ENCODE measurements around the gene TAT.

Gene TAT

DNA sequence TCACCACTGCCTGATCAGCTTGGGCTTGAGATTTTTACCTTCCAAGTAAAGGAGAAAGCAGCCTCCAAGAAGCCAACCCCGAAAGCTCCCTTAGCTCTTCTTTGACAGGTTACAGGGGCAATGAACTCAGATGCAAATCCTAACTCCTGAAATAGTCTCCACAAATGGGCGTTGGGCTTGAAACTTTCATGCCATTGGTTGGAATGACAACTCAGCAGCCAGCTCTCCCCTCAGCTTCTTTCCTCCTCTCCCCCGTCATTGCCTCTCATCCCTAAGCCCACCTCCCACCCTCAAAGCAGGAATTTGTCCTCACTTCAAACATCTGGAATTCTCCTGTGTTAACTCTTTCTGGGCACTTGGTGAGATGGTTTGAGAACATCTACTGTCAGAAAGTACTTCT, at the start of gene TAT:
TSS of gene TAT (minus strand) at position 122 of the 400 bp plus-strand sequence. CDS start 677 bp downstream, outside the sequence.
- TF ChIP-seq GATA2 (IDR thresholded peaks at IDR 0.05; ENCODE audit: low read depth, low read length) (no peak), GATA3 (IDR thresholded peaks at IDR 0.05; ENCODE audit: low read depth, low read length) (no peak)

DNA sequence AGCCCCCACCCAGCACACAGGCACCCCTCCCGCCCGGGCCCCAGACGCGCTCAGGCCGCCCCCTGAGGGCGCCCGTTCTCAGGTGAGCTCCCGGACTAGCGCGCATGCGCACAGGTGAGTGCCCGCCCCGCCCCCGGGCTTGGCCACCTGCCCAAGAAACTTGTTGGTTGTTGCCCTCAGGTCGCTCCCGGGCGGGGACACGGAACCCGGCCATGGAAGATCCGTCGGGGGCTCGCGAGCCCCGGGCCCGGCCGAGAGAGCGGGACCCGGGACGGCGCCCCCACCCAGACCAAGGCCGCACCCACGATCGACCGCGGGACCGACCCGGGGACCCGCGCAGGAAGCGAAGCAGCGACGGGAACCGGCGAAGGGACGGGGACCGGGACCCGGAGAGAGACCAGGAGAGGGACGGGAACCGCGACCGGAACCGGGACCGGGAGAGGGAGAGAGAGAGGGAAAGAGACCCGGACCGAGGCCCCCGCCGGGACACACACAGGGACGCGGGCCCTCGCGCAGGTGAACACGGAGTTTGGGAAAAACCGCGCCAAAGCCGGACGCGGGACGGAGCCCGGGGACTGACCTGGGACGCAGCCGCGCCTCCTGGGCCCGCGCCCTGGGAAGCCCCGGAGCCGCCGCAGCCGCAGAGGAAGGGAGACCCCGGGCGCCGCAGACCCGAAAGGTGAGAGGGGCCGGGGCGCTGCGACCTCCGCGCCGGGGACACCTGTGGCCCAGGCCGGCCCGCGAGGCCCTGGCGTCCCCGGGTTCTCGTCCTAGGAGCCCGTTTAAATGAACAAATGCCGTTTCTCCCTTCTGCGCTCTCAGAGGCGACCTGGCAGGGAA, 49.3 kb upstream of the TAT start, which contains the start of gene MARVELD3:
TSS of gene MARVELD3 (plus strand) at position 167 of the 840 bp plus-strand sequence. CDS start at position 213, 46 bp downstream.
- TF ChIP-seq GATA3 (IDR thresholded peaks at IDR 0.05; ENCODE audit: low read depth, low read length) (no peak), GATA2 (IDR thresholded peaks at IDR 0.05; ENCODE audit: low read depth, low read length) (no peak)

GRCh38 chr16:71625113-71625850, 48.4 kb upstream of the TAT start:
- TF ChIP-seq GATA2 (IDR thresholded peaks at IDR 0.05; ENCODE audit: low read depth, low read length) (no peak), GATA3 (IDR thresholded peaks at IDR 0.05; ENCODE audit: low read depth, low read length) (no peak)

GRCh38 chr16:71623597-71623996, 46.7 kb upstream of the TAT start:
- TF ChIP-seq GATA2 (IDR thresholded peaks at IDR 0.05; ENCODE audit: low read depth, low read length) (no peak), GATA3 (IDR thresholded peaks at IDR 0.05; ENCODE audit: low read depth, low read length) (no peak)

DNA sequence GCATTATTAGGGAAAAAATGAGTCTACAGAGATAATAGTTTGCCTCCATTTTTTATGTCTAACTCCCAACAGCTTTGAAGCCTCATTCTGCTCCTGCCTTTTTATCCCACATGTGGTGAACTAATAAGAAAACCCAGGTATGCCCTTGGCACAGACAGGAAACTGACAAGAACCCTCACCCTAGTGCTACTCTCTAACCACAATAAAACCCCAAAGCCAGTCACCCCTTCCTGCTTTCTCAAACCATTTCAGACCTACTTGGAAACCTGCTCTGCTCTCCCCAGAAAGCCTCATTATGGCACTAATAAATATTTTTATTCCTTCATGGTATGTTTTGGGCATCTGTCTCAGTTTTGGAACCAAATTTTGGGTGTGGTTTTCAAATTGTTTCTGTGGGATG, 45.2 kb upstream of the TAT start:
- no peak for TF ChIP-seq GATA3 (IDR thresholded peaks at IDR 0.05; ENCODE audit: low read depth, low read length)
- TF ChIP-seq GATA2 (IDR thresholded peaks at IDR 0.05; ENCODE audit: low read depth, low read length), result no peak

DNA sequence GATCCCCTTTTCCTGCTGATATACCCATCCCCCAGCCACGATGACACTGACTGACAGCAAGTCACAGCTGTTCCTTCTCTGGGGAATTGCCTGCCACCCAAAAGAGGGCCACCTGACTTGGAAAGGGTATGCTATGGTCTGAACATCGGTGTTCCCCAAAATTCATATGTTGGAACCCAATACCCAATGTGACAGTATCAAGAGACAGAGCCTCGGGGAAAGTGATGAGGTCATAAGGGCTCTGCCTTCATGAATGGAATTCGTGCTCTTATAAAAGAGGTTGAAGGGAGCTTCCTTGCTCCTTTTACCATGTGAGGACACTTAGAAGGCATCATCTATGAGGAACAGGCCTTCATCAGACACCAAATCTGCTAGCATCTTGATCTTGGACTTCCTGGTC, 41.5 kb upstream of the TAT start:
- TF ChIP-seq GATA2 (IDR thresholded peaks at IDR 0.05; ENCODE audit: low read depth, low read length) (no peak), GATA3 (IDR thresholded peaks at IDR 0.05; ENCODE audit: low read depth, low read length) (no peak)

DNA sequence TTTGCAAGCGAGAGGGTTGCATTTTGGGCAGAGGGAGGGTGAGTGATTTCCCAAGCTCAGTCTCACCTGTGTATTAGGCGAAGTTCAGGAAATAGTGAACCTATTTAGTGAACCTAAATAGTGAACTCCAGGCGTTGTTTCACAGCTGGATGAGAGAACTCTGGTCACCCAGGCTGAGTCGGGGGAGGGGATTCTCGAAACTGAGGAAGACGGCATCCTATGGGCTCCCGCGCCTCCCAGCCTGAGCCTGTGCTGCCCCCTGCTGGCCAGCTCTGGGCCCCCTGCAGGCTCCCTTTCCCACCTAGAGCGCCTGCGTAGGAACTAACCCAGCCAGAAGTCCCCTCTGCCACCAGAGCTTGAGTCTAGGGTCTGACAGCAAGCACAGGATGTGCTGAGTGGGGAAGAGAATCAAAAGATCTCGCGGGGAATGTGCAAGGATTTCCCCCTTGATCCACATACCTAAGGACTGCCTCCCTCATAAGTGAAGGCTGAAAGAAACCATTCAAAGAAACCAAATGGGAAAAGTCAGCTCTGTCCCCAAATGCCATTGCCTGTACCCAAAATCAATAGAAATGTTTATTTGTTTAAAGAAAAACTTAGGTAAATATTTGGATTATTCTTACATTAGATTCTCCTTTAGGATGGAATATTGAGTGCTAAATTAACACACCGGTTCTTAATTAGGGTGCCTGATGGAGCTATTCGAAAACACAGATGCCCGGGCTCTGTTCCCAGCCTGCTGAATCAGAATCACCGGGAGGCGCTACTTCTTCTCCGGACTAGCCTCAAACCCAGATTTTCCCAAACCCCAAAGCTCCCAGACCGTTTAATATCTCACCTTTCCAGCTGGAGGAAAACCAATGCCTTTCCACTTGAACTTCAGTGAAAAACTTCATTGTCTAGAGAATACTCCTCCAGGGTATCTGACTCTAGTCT, 34.3 kb upstream of the TAT start:
- no peak for TF ChIP-seq GATA2 (IDR thresholded peaks at IDR 0.05; ENCODE audit: low read depth, low read length)

DNA sequence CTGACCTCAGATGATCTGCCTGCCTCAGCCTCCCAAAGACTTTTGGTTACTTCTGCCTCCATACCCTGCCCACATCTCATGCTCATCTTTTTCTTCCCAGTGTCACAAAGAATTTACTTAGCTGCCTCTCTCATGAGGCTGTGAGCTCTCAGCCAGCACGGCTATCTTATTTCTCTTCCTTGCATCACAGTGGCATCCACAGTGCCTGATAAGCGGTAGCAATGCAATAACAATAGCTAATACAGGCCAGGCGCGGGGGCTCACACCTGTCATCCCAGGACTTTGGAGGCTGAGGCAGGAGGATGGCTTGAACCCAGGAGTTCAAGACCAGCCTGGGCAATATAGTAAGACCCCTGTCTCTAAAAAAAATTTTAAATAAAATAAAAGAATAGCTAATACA, 33.6 kb upstream of the TAT start:
- TF ChIP-seq GATA2 (IDR thresholded peaks at IDR 0.05; ENCODE audit: low read depth, low read length) (no peak), GATA3 (IDR thresholded peaks at IDR 0.05; ENCODE audit: low read depth, low read length) (no peak)

DNA sequence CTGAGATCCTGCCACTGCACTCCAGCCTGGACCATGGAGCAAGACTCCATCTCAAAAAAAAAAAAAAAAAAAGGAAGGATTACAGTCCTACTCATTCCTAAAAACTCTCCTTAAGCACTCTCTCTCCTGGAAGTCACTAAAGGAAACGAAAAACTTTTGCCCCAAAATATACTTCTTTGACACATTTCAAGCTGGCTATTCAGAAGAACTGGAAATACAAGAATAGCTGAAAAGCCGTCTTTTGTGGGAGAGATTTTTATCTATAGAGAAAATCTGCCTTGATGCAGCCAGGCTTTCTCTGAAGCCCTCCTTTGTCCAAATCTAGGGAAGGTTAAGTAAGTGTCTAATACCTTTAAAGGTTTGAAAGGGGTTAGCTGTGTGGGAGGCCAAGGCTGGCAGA, 32.2 kb upstream of the TAT start:
- TF ChIP-seq GATA2 (IDR thresholded peaks at IDR 0.05; ENCODE audit: low read depth, low read length) (no peak; the same call in 1 of the 2 replicates), GATA3 (IDR thresholded peaks at IDR 0.05; ENCODE audit: low read depth, low read length) (no peak)

GRCh38 chr16:71600822-71601221, 23.9 kb upstream of the TAT start:
- TF ChIP-seq GATA2 (IDR thresholded peaks at IDR 0.05; ENCODE audit: low read depth, low read length) (no peak), GATA3 (IDR thresholded peaks at IDR 0.05; ENCODE audit: low read depth, low read length) (no peak)

DNA sequence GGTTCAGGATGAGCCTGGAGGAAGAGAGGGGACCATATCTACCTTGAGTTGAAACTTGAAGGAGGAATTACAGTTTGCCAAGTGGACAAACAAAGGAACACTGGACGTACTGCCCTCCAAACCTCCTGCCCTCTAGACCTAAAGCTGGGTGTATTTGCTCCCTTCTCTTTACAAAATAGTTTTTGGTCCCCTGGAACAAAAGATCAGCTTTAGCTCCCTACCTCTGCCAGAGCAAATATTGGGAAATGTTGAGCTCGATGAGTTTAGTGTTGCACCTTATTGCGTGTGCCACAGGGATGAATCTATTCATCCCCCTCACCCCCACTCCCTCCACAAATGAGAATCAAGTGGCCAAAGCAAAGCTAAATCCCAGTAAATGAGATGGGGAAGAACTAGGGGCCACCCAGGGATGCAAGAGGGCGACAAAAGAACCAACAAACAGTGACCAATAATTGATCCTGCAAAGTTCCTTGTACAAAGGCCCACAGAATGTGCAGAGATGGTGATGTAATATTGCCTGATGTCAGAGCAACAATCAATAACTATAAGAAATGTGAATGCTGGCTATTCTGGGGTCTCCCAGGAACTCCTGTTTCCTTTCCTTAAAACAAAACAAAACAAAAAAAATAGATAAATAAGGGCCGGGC, 17.2 kb upstream of the TAT start:
- TF ChIP-seq GATA2 (IDR thresholded peaks at IDR 0.05; ENCODE audit: low read depth, low read length) (no peak), GATA3 (IDR thresholded peaks at IDR 0.05; ENCODE audit: low read depth, low read length) (no peak)

DNA sequence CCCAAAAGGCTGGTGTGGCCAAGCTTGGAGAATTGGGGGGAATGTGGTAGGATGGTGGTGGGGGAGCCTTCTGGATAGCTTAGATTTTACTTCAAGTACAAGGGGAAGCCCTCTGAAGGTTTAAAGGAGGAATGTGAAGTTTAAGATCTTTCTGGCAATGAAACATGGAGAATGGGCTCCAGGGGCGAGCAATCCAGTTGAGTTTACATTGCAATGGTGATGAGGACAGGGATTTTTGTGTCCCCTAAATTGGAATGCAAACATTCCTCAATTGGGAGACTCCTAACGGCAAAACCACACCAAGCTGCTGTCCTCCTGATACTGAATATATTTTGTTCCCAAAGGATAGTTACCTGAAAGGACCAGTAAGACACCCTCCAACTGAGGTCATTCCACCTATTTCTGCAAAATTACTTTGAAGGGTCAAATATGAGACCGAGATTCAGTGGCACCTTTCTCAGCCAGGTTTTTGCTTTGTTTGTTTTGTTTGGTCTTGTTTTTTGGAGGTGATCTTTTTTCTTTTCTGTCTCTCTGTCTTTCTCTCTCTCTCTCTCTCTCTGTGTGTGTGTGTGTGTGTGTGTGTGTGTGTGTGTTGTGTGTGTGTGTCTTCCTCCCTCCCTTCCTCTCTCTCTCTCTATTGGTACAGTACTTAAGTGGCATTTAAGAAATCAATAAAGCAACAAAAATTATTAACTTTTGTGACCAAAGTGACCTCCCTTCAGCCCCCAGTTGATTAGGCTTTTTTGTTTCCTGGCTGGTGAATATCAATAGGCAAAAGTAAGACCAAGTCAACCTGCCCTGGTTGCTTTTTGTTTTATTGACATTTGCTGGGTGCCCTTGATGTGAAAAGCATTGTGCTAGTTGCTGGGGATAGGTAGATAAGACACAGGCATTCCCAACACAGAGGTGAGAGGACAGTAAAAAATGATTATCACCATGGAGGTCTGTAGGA, 16.4 kb upstream of the TAT start:
- TF ChIP-seq GATA2 (IDR thresholded peaks at IDR 0.05; ENCODE audit: low read depth, low read length), result no peak
- TF ChIP-seq GATA3 (IDR thresholded peaks at IDR 0.05; ENCODE audit: low read depth, low read length), result no peak

Measured in SH-SY5Y (cell line).